Measurements from ENCODE around the gene PIEZO2.

Gene PIEZO2

DNA sequence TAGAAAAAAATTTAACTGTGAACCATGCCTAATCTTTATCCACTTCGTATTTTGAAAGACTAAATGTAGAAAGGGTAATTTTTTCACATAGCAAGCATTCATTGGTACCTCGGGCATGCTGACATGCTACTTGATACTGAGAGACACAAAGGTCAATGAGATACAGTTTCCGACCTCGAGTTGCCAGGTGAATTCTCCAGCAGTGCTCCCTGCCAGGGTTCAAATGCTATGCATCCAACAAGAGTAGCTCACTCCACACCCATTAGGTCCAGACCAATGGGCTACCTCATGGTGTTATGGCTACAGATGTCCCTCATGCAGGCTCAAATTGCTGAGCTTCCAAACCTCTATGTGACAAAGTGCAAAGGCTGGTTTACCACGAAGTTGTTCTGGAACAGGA is 305.8 kb downstream of the PIEZO2 start:
- no peak for DNase-seq (ENCODE audit: low spot score)

DNA sequence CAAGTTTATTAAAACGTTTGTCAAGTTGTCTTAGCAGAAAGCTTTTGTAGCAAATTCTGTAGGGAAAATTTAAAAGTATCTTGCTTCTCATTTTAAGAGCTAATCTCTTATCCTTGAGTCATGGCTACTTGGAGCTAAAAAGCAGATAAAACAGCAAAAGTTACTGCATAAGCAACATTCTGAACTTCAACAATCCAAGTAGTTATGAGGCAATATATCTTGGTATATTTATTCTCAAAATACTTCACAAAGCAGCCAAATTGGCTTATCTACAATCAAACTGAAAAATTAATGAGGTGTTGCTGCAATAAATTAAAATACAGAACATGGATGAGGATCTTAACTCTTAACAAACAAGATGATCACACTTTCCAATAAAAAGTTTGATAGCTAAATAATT is 306.5 kb downstream of the PIEZO2 start:
- DNase-seq (ENCODE audit: low spot score) = no peak

DNA sequence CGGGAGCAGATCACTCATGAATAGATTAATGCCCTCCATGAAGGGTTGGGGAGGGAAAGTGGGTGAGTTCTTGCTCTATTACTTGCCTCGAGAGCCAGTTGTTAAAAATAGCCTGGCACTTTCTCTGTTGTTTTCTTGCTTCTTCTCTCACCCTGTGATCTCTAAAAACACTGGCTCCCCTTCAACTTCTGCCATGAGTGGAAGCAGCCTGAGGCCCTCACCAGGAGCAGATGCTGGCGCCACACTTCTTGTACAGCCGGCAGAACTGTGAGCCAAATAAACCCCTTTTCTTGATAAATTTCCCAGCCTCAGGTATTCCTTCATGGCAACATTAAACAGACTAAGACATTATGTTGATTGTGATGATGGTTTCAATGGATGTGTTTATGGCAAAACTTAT is 307.0 kb downstream of the PIEZO2 start:
- no peak for DNase-seq (ENCODE audit: low spot score)

DNA sequence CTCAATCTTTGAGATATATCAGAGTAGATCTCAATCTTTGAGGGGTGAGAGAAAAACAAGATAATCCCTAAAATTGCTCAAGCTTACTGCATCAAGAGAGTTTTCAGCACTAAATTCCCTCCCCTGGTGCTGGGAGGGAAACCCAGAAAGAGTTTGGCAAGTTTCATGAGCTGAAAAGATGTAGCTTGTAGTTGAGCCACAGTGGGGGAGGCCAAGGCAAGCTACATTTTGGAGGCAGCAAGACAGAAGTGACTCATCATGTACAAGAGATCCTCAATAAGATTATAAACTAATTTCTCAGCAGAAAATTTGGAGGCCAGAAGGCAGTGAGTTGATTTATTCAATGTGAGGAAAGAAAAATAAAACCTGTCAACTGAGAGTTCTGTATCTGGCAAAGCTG is 308.2 kb downstream of the PIEZO2 start:
- DNase-seq (ENCODE audit: low spot score) = no peak

DNA sequence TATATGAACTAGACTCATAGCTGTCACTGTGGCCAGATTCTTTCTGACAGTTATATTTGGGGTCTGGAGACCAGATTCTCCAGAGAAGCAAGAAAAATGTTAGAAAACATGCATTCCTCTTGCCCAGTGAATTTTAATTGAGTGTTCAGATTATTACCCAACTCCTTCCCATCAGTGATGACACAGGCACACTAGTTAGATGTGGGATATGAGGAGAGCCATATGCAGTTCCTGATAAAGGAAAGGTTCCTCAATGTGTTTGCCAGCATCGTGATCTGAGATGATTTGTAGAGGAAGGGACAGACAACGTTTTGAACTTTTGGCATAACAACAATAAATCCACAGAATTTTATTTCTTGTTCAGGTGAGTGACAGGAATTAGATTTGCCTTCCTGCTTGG is 308.6 kb downstream of the PIEZO2 start:
- DNase-seq (ENCODE audit: low spot score) = no peak

DNA sequence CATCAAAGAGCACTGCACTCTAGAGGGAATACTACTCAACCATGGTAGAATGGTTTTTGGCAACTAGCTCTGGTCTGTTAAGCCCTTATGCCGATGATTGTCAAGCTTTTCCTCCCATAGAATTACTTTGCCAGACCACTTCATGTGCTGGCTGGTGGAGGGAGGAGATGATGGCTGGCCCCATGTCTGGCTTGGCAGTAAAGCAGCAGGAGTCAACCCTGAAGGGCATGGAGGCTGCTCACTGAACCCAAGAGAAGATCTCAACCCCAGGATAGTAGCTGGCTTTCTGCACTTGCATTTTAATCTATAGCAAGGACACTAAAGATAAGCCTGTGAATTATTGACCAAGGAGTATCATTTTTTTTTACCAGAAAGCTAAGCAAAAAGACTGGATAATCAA is 309.9 kb downstream of the PIEZO2 start:
- DNase-seq (ENCODE audit: low spot score) = no peak

DNA sequence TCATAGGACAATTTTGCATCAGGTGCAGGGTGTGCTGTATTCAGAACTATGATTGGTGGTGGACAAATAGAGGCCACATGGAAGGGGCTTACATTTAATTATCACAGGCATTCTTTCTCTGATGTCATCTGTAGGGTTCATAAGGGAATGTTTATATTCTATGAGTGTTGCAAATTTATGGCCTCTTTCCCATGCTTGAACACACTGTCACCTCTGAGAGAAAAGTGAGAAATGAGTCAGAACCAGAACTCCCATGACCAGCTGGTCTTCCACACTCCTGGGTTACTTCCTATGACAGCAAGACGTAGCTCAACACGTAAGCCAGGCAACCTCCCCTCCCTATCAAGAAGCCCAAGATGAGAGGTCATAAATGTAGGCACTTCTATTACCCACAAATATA is 310.8 kb downstream of the PIEZO2 start:
- DNase-seq (ENCODE audit: low spot score) = no peak

DNA sequence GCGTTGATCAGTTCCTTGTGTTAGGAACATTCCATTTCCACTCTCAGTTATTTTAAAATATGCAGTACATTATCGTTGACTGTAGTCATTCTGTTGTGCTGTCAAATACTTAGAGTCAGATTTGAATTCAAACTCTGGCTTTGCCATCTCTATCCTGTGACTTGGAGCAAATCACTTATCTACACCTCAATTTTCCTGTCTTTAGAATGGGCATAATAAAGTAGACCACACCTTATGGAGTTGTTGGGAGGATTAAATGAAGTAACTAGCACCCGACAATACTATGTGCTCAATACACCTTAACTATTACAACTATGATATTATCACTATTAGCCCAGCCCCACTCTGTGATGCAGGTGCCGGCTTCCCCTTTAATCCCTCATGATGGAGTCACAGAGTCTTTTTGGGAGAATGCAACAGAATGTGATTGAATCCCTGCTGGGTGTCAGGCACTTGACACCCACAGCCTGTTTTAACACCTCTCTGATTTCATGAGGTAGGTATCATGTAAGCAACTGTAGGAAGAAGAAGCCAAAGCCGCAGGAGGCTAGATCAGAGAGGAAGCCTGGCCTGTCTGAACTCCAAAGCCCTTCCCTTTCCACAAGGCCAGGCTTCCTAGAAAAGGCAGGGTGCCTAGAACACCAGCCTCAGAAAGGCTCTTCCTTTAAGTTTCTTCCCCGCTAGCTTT is 315.1 kb downstream of the PIEZO2 start:
- DNase-seq (ENCODE audit: low spot score) = no peak

DNA sequence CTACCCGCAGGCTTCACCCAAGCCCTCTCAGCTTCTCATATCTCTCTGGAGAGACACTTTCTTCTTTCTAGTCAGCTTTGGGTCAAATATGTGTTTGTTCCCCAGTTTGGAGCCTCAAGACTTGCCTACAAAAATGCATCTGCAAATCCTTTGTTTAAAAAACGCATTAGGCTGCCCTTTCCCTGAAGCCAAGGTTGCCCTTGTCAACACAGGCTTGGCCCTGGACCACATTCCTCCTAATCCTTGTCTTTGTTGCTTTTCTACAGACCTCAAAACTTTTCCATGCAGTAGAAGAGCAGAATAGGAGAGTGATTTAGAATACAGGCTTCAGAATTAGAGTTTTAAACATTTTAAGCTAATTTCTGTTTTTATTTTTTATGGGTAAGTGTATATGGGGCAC is 315.7 kb downstream of the PIEZO2 start:
- no peak for DNase-seq (ENCODE audit: low spot score)

DNA sequence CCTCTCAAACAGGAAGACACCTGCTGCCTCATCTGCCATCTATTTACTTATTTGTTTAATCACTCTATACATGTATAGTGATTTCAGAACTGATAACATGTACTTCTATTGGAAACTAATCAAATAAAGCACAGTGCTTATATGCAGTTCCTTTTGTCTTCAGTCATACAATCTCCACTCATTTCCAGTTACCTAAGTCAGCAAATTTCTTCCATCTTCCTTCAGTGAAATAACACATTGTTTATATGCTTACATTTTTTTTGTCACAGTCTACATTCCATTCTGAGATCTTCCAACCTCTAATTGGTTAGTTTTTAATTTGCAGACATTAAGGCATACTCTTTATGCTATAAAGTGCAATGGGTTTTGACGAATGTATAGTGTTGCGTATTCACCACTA is 323.0 kb downstream of the PIEZO2 start:
- DNase-seq (ENCODE audit: low spot score) = no peak

DNA sequence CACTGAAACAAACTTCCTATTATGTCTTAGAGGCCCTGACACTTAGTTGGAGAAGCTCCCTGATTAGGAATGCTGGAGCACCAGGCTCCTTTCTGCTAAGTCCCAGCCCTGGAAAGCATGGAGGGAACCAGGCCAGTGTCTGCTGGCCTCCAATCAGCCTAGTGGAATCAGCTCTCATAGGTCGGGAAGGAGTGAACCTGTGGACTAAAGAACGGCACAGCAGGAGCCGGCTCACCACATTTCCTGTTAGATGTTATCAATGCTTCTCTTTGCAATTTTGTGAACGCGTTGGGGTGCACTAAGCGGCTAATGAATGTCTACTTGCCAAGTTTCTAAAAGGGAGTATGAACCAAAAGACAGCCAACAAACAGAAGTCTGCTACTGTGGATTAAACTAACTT is 326.9 kb downstream of the PIEZO2 start:
- no peak for DNase-seq (ENCODE audit: low spot score)

DNA sequence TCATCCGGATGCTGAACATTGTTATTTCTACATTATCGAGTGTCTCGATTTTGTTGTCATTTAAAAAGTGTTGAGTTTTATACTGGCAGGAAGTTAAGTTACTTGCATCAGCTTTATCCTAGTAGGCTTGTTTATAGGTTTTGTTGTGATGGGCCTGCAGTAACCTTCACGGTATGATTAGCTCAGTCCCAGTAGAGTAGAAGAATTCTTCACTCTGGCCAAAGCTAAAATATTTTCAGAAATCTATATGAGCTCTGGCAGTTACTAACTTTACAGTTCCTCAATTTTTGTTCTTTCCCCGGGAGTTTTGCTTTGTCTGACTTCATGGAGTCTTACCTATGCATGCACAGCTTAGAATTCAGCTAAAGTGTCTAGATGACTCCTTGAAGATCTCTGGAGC is 328.7 kb downstream of the PIEZO2 start:
- no peak for DNase-seq (ENCODE audit: low spot score)

DNA sequence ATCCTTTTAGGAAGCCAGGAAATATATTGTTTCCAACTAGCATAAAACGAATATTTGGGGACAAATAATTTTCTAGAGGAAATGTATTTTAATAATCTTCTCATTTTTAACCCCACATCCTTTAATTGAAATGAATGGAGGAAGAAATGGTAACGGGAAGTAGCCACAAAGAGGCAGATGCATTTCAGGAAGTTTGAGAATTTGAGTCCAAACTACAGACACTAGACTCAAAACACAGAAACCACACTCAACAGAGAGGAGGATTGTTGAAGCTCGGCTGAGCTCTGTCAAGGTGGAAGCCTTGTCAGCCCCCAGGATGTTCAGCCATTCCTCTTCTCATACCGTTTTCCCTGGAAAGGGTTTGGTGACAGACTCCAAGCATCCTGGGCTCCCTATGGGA is 335.0 kb downstream of the PIEZO2 start:
- DNase-seq (ENCODE audit: low spot score) = no peak

DNA sequence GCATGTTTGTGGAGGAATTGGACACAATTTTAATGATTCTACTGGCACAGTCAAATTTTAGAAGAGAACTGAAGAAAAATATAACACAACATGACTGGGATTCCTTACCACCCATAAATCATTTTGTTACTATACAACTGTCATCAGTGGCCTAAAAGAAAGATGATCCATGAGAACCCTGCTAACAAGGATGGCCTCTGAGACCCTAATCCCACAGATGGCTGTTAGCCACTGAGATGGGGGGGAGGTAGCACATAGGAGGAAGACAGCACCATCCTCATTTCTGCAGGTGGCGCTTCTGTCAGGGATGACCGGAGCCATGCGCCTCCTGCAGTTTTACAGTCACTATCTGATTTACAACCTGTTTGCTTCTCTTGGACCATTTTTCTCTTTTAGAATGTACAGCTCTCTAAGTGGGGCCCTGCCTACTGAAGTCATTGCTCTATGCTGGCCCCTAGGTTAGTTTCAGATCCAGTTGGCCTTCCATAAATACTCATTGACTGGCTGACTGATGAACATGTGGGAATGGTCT is 343.7 kb downstream of the PIEZO2 start:
- DNase-seq (ENCODE audit: low spot score) = no peak

DNA sequence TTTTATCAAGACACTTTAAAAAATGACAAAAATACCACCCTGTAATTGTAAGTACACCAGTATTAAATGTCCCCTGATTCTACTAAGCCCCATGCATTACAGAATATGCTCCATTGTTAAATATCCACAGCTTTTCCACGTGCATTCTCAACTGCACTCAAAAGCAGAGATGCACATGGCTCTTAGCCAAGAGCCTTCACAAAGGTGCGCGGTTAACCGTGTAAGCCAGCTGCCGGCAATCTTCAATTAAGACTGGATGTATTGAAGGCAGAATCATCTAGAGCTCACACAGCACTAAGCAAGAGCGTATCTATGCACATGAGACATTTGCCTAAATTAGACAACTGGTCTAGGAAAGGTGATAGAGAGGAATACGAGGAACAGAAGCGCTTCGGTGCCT is 345.2 kb downstream of the PIEZO2 start:
- no peak for DNase-seq (ENCODE audit: low spot score)

DNA sequence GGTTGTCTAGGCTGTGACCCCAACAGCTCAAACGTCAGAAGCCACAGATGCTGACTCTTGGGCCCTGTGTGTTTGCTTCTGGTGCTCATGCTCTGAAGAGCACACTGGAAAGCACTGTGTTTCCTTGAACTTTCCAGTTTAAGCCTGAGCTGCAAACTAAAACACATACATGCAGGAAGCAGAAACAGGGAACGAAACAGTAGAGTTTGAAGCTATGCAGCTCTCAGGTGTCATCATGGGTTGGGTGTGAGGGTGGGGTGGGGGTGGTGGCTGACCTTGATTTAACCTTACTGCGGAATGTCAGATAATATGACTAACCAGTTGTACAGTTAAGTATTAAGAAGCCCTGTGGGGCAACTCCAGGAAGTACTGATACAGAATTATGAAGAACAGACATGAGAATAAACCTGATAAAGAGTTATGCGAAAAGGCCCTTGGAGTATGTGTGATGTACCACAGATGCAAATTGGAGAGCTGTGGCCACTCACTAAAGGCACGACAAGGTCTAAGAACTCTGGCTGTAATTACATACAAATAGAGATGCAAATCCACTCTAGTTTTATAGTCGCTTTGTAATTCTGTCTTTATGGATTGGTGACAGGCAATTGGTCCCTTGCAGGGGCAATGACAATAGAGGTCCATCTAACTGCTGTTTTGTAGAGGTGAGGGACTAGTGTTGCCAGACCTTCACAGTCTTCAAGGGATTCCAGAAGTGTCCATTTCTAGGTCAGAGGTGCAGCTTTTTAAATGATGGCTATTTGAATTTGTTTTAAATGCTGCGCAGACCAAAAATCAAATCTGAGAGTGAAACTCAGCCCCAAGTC is 350.4 kb downstream of the PIEZO2 start:
- DNase-seq (ENCODE audit: low spot score) = no peak

DNA sequence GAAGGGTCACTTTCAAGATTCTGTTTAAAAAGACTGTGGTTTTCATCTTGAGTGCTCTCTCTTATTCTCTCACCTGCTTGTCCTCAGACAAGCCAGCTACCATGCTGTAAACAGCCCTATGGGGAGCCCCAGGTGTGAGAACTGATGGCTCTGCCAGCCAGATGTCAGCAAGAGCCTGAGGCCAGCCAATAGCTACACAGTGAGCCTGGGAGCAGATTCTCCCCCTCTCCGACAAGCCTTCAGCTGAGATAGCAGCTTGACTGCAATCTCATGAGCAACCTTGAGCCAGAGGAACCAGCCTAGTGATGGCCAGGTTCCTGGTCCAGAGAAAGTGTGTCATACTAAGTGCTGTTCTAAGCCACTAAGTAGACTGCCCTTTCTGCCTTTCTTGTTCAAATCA is 351.5 kb downstream of the PIEZO2 start:
- DNase-seq (ENCODE audit: low spot score) = no peak

DNA sequence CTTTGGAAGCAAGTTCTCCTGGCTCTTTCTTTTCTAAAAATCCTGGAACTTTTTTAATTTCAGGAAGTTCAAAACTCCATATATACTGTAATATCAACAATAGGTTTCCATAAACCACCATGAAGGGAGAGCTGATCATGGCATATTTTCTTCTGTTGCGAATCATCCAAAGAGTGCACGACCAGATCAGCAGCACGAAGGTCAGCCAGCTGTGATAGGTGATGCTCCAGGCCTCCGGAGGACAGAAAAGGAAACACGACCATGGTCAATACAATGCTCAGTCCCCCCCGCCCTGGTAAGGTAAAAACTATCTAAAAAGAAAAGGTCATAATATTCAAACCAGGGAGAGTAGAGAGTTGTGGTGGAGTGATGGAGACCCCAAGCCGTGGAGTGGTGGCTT is 354.6 kb downstream of the PIEZO2 start:
- DNase-seq (ENCODE audit: low spot score) = no peak

DNA sequence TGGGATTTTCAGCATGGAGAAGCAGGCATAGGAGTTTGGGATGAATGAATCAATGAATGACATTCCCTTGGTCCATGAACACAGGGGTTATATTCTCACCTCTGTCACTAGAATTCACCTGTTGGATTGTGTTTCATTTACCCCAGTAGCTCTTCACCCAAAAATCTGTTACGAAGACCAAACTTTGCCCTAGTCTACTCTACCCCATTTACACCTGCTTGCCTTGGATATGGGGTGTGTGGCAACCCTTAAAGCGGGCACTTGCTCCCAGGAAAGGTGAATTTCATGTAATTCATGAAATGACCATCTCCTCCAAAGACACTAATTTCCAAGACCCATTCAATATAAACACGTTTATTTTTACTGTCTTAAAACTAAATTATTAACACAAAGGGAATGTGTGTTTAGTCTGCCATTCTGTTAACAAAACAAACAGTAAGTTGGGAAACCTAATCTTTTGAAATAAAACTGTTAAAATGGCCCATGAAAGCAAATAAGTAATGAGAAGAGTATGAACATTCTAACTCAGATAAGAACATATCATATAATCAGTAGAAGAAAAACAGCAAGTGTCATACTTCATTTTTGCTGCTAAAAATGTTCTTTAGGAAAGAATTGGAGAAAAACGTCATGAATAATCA is 355.5 kb downstream of the PIEZO2 start:
- no peak for DNase-seq (ENCODE audit: low spot score)

DNA sequence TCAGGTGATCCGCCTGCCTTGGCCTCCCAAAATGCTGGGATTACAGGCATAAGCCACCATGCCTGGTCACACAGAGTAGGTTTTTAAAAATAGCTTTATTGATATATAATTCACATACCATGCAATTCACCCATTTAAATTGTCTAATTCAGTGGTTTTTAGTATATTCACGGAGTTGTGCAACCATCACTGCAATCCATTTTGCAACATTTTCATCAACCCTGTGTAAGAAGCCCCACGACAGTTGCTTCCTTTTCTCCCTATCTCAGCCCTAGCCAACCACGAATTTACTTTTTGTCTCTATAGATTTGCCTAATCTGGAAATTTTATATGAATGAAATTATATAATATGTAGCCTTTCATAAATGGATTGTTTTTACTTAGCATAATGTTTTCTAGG is 357.2 kb downstream of the PIEZO2 start:
- DNase-seq (ENCODE audit: low spot score) = no peak

DNA sequence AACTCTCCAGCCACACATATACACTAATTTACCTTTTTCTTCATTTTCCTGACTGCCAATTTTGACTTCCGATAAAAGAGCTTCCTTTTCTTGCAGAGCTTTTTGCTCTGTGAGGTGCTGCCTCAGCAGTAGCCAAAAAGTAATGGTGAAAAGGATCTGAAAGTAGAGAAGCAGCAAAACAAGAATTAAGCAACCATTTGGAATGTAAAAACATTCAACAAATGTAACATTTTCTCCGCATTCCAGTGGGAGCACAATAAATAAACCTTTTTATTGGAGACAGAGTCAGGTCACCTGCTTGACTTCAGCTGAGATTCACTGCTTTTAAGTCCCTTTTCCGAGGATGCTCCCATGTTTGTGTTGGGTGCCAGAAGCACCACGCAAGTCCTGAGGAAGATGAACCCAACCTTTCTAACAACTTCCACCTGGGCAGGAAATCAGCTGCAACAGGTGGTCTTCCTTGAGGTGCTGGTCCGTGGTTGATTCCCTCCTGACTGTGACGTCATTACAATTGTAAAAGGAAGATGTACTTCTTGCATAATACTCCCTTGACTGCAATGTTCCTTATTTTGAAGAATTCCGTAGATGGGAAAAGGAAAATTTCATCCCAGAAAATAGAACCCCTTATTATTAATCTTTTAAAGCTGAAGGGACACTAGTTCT is 358.1 kb downstream of the PIEZO2 start:
- DNase-seq (ENCODE audit: low spot score) = no peak

DNA sequence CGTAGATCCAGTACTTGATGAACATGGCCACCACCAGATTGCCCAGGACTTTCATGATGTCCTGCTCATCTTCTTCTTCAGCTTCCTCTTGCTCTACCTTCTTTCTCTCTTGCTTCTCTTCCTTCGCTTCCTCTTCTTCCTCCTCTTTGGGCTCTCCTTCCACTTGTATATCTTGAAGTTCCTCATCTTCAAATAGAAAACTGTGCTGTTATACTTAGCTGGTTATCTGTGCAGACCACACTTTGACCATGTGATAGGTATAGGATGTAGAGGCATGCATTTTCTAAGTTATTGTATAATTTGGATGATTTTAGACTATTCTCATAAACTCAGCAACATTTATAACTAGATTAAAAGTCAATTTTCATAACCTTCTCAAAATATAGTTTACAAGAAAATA is 360.2 kb downstream of the PIEZO2 start:
- DNase-seq (ENCODE audit: low spot score) = no peak

Measured in hematopoietic multipotent progenitor cell treated with erythropoietin and hydrocortisone succinate and interleukin-3 and kit ligand, for 15 days (in vitro differentiated cells).